HEK293T (cell line): ENCODE measurements around the gene MICAL2.

Experiments
- CTCF ChIA-PET: fragments of 350-600 bp; formaldehyde crosslinking; extraction: SDS; loops from one replicate; lab custom pipeline; 2021; ENCODE audit warnings: antibody characterized with exemption, inconsistent platforms; lab: Yijun Ruan, JAX
- POLR2A ChIA-PET: fragments of 350-600 bp; formaldehyde crosslinking; extraction: SDS; loops from one replicate; lab custom pipeline; 2020; ENCODE audit warnings: antibody characterized with exemption, inconsistent platforms; lab: Yijun Ruan, JAX
- DNase-seq: peaks from one replicate; pipeline ENCODE4 v3.0.0; 2012; ENCODE audit warnings: mixed read lengths; ENCODE audit errors: extremely low spot score
- ARNT ChIP-seq: fragments of 450-650 bp; IDR thresholded peaks from 2 replicates; pipeline ENCODE4 v1.6.1; 2017; ENCODE audit warnings: mild to moderate bottlenecking
- BHLHE40 ChIP-seq: fragments of 450-650 bp; IDR thresholded peaks from 2 replicates; pipeline ENCODE4 v1.6.1; 2016; ENCODE audit warnings: mild to moderate bottlenecking, moderate library complexity, borderline replicate concordance
- CTBP1 ChIP-seq: fragments of 450-650 bp; IDR thresholded peaks from 2 replicates; pipeline ENCODE4 v1.6.1; 2016; ENCODE audit warnings: borderline replicate concordance
- ELF4 ChIP-seq: fragments of 450-650 bp; IDR thresholded peaks from 2 replicates; pipeline ENCODE4 v1.6.1; 2017; ENCODE audit warnings: antibody characterized with exemption
- FOXA1 ChIP-seq: fragments of 450-650 bp; IDR thresholded peaks from 2 replicates; pipeline ENCODE4 v1.6.1; 2016; ENCODE audit warnings: mild to moderate bottlenecking
- FOXK2 ChIP-seq: fragments of 450-650 bp; IDR thresholded peaks from 2 replicates; pipeline ENCODE4 v1.6.1; 2016; ENCODE audit warnings: mild to moderate bottlenecking
- FOXM1 ChIP-seq: fragments of 450-650 bp; IDR thresholded peaks from 2 replicates; pipeline ENCODE4 v1.6.1; 2017; ENCODE audit warnings: mild to moderate bottlenecking, borderline replicate concordance
- HDGF ChIP-seq: fragments of 450-650 bp; IDR thresholded peaks from 2 replicates; pipeline ENCODE4 v1.6.1; 2017; ENCODE audit warnings: antibody characterized with exemption, borderline replicate concordance
- L3MBTL2 ChIP-seq: fragments of 450-650 bp; conservative IDR thresholded peaks from 2 replicates; pipeline ENCODE4 v1.6.1; 2016; ENCODE audit warnings: mild to moderate bottlenecking
- LEF1 ChIP-seq: fragments of 450-650 bp; IDR thresholded peaks from 2 replicates; pipeline ENCODE4 v1.6.1; 2017; ENCODE audit warnings: mild to moderate bottlenecking, borderline replicate concordance
- NFRKB ChIP-seq: fragments of 450-650 bp; IDR thresholded peaks from 2 replicates; pipeline ENCODE4 v1.6.1; 2016; ENCODE audit warnings: mild to moderate bottlenecking, moderate library complexity
- PKNOX1 ChIP-seq: fragments of 450-650 bp; IDR thresholded peaks from 2 replicates; pipeline ENCODE4 v1.6.1; 2016
- SP1 ChIP-seq: fragments of 450-650 bp; IDR thresholded peaks from 2 replicates; pipeline ENCODE4 v1.6.1; 2017
- SUZ12 ChIP-seq: fragments of 450-650 bp; IDR thresholded peaks from 2 replicates; pipeline ENCODE4 v1.6.1; 2016; ENCODE audit warnings: mild to moderate bottlenecking
- TARDBP ChIP-seq: fragments of 450-650 bp; IDR thresholded peaks from 2 replicates; pipeline ENCODE4 v1.6.1; 2016
- ZNF384 ChIP-seq: fragments of 450-650 bp; IDR thresholded peaks from 2 replicates; pipeline ENCODE4 v1.6.1; 2016

The MICAL2 gene

GRCh38 chr11:12116425-12117032 lies 6.1 kb downstream of the MICAL2 start:
- CTCF ChIA-PET, result no interaction called here
- POLR2A ChIA-PET, result no interaction called here
- no peak for DNase-seq

GRCh38 chr11:12117200-12117599 lies 6.8 kb downstream of the MICAL2 start:
- DNase-seq, result no peak
- CTCF ChIA-PET, result no interaction called here
- TF ChIP-seq NFRKB (no peak), ZNF384 (no peak), BHLHE40 (no peak), ELF4 (no peak), LEF1 (no peak), ARNT (no peak), FOXK2 (no peak)
- POLR2A ChIA-PET, result no interaction called here

More at GRCh38 chr11:12116425-12117032, 6.1 kb downstream of the MICAL2 start:
- TF ChIP-seq SP1 (no peak), ELF4 (no peak)

- no peak for TF ChIP-seq FOXK2
- TF ChIP-seq FOXA1, result no peak
- TF ChIP-seq L3MBTL2, result no peak
- TF ChIP-seq ELF4, result no peak
- TF ChIP-seq SUZ12, result no peak
- no peak for TF ChIP-seq BHLHE40
- TF ChIP-seq NFRKB, result no peak
- TF ChIP-seq HDGF, result no peak
- no peak for TF ChIP-seq ARNT
- TF ChIP-seq TARDBP, result no peak
- no peak for TF ChIP-seq PKNOX1
- TF ChIP-seq CTBP1, result no peak
- TF ChIP-seq ZNF384, result no peak
- TF ChIP-seq SP1, result no peak
- no peak for TF ChIP-seq LEF1
- no peak for TF ChIP-seq FOXM1
- CTCF ChIA-PET, result no interaction called here
- no peak for DNase-seq
- POLR2A ChIA-PET, result no interaction called here
These were observed 7.2 kb downstream of the MICAL2 start for GRCh38 chr11:12117611-12118010.

- TF ChIP-seq CTBP1, result no peak
- no peak for TF ChIP-seq FOXA1
- TF ChIP-seq NFRKB, result no peak
- no peak for TF ChIP-seq FOXK2
- no peak for TF ChIP-seq LEF1
- no peak for TF ChIP-seq L3MBTL2
- no peak for TF ChIP-seq SUZ12
- TF ChIP-seq FOXM1, result no peak
- TF ChIP-seq ARNT, result no peak
- no peak for TF ChIP-seq HDGF
- TF ChIP-seq SP1, result no peak
- POLR2A ChIA-PET, result interaction anchor here (0.7 kb wide), 1 partner anchor 19 kb away, joined by 3 read pairs; no protein-coding TSS in a partner anchor
- DNase-seq, result no peak
- CTCF ChIA-PET, result interaction anchor here (1.0 kb wide), 1 partner anchor 39 kb away, joined by 6 read pairs; no protein-coding TSS in a partner anchor
These were observed 8.6 kb downstream of the MICAL2 start for GRCh38 chr11:12118949-12119348.

GRCh38 chr11:12119502-12119901 lies 9.1 kb downstream of the MICAL2 start:
- DNase-seq, result no peak
- ChIA-PET POLR2A (no interaction called here), CTCF (no interaction called here)
- TF ChIP-seq SP1, result no peak
- no peak for TF ChIP-seq ZNF384
- TF ChIP-seq ELF4, result no peak
- no peak for TF ChIP-seq HDGF
- TF ChIP-seq PKNOX1, result no peak
- no peak for TF ChIP-seq BHLHE40
- TF ChIP-seq L3MBTL2, result no peak
- TF ChIP-seq ARNT, result no peak
- TF ChIP-seq TARDBP, result no peak
- no peak for TF ChIP-seq NFRKB
- TF ChIP-seq FOXK2, result no peak
- TF ChIP-seq SUZ12, result no peak
- TF ChIP-seq FOXM1, result no peak
- TF ChIP-seq CTBP1, result no peak
- TF ChIP-seq LEF1, result no peak
- no peak for TF ChIP-seq FOXA1

- CTCF ChIA-PET, result no interaction called here
- TF ChIP-seq HDGF, result no peak
- TF ChIP-seq PKNOX1, result no peak
- no peak for TF ChIP-seq FOXA1
- TF ChIP-seq ARNT, result no peak
- TF ChIP-seq BHLHE40, result no peak
- no peak for TF ChIP-seq SUZ12
- TF ChIP-seq NFRKB, result no peak
- no peak for TF ChIP-seq CTBP1
- TF ChIP-seq ZNF384, result no peak
- TF ChIP-seq SP1, result no peak
- TF ChIP-seq LEF1, result no peak
- TF ChIP-seq L3MBTL2, result no peak
- no peak for TF ChIP-seq FOXM1
- no peak for TF ChIP-seq ELF4
- POLR2A ChIA-PET, result interaction anchor here (0.6 kb wide), 1 partner anchor 47 kb away, joined by 3 read pairs; no protein-coding TSS in a partner anchor
- DNase-seq, result no peak
These were observed 9.9 kb downstream of the MICAL2 start for GRCh38 chr11:12120031-12121008.
